ENCODE measurements around the gene GNE. TPM values are rescaled to one million over a fixed set of nuclear protein-coding genes. Genes with fewer than 3 reads are reported as not detected.

Gene GNE
- total and polyA plus RNA-seq, 2 of the 8 experiments (the other 6 are each of a cell fraction or from before 2014, with no cell fraction given), result 5.1 to 11.1 TPM

DNA sequence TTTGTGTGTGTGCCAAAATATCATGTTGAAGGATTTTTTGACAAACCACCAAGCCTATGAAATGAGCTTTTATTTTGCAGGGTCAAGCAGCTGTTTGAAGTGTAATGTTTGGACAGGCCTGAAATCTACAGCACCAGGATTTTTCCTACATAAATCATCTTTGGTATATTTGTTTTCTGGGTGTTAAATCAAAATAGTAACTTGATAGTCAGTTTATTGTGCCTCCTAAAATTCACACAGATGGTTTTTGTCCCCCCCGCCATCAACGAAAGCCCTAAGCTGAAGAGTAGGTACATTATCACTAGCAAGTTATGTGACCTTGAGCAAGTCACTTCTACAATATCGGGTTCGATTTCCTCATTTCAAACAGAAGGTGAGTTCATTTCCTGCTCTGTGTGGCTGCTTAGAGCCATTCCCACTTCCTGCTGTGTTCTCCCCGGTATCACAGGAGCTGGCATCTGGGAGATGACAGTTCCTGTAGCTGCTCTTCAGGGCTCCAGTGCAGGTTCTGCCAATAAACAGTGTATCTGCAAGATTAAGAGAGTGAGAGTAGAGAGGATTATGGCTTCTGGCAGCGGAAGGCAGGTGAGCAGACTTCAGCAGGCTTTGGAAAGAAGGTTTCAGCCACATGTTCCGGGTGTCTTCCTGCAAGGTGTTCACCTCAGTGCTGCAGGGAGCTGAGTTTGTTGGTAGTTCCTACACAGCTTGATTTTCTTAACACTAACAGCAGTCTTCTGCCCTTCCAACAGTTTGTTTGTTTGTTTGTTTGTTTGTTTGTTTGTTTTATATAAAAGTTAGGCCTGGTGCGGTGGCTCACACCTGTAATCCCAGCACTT is 48.4 kb upstream of the GNE start:
- no peak for DNase-seq (ENCODE audit: low read depth in 1 of 2, low spot score in 2 of 2)
- Histone ChIP-seq H3K18ac (ENCODE audit: extremely low read depth, low read length) (no peak overlapping the region), H2AFZ (ENCODE audit: low read length) (no peak overlapping the region), H2BK120ac (replicated peaks; ENCODE audit: low read depth, low read length) (no peak overlapping the region), H2BK5ac (ENCODE audit: low read depth, low read length) (no peak overlapping the region), H3K4ac (replicated peaks; ENCODE audit: insufficient read length, low read depth, low read length) (no peak overlapping the region), H4K8ac (ENCODE audit: extremely low read depth, insufficient read depth, low read length) (no peak overlapping the region), H3K79me2 (ENCODE audit: control insufficient read depth in 1 of 2, insufficient read depth in 2 of 2, low read length in 2 of 2) (no peaks in the 10 kb centered on the region), H4K5ac (ENCODE audit: insufficient read length, low read depth, low read length) (no peak overlapping the region), H3K79me1 (ENCODE audit: low read depth, low read length) (no peaks in the 10 kb centered on the region), H4K91ac (replicated peaks; ENCODE audit: insufficient read length, low read length) (no peak overlapping the region), H2BK12ac (ENCODE audit: low read depth, low read length) (no peak overlapping the region), H4K20me1 (replicated peaks in 1 of 2; ENCODE audit: control insufficient read depth in 1 of 2, insufficient read depth in 2 of 2, low read length in 2 of 2) (no peaks in the 10 kb centered on the region), H3K14ac (ENCODE audit: insufficient read length) (no peak overlapping the region), H3K27ac (ENCODE audit: low read depth, low read length) (no peak overlapping the region), H2AK5ac (ENCODE audit: low read depth, low read length) (no peak overlapping the region), H3K9me3 (ENCODE audit: insufficient read depth in 2 of 2, low read depth in 1 of 2, low read length in 1 of 2) (no peaks in the 10 kb centered on the region), H3K56ac (replicated peaks; ENCODE audit: insufficient read length, low read depth, low read length) (no peak overlapping the region), H3K23me2 (ENCODE audit: low read depth, low read length) (no peaks in the 10 kb centered on the region), H3K4me2 (ENCODE audit: insufficient read depth in 1 of 2, low read depth in 2 of 2, low read length in 2 of 2) (no peak overlapping the region), H2BK20ac (ENCODE audit: low read length) (no peak overlapping the region), H3K23ac (ENCODE audit: insufficient read length) (no peak overlapping the region), H3K4me3 (ENCODE audit: extremely low read depth in 1 of 4, insufficient read depth in 2 of 4, low read depth in 3 of 4, low read length in 4 of 4) (no peak overlapping the region), H3K9ac (replicated peaks in 1 of 4; ENCODE audit: extremely low read depth in 1 of 4, low read depth in 3 of 4, low read length in 3 of 4) (no peak overlapping the region), H2BK15ac (ENCODE audit: low read length) (no peak overlapping the region), H3K36me3 (ENCODE audit: control insufficient read depth in 2 of 4, insufficient read depth in 4 of 4, low read length in 3 of 4) (no peaks in the 10 kb centered on the region), H3K4me1 (replicated peaks in 1 of 4; ENCODE audit: control insufficient read depth in 3 of 4, insufficient read depth in 4 of 4, low read length in 3 of 4) (no peaks in the 10 kb centered on the region), H3K27me3 (replicated peaks in 1 of 4; ENCODE audit: control insufficient read depth in 3 of 4, extremely low read depth in 1 of 4, insufficient read depth in 3 of 4, low read length in 3 of 4) (no peaks in the 10 kb centered on the region)
- no peak for FAIRE-seq
- CTCF ChIA-PET (ENCODE audit: partially characterized antibody), result interaction anchor here (0.7 to 1.9 kb wide), 4 partner anchors 10 to 299 kb away, joined by 3 to 6 read pairs (median 4); no protein-coding TSS in a partner anchor
- WGBS, 2 experiments (ENCODE audit: extremely low coverage in 1 of 2, insufficient coverage in 1 of 2, insufficient read length in 1 of 2, insufficient replicate concordance in 2 of 2, low coverage in 1 of 2, low lambda C conversion rate in 2 of 2, missing lambda C conversion rate in 1 of 2), result 87% methylated on average over 8 of the region's 8 CpGs; no CpG with 5 or more reads in 1 of the 2 experiments
- POLR2A ChIA-PET (ENCODE audit: partially characterized antibody), result no interaction called here
- TF ChIP-seq NRF1 (IDR thresholded peaks at IDR 0.05; ENCODE audit: low read depth, low read length), result no peak
- no peak for TF ChIP-seq EGR1 (IDR thresholded peaks at IDR 0.05; ENCODE audit: borderline replicate concordance, low read depth, low read length)
- no peak for TF ChIP-seq RNF2 (IDR thresholded peaks at IDR 0.05; ENCODE audit: borderline replicate concordance, low read depth, low read length, missing control alignments, poor library complexity, severe bottlenecking)
- no peak for TF ChIP-seq CTBP2 (IDR thresholded peaks at IDR 0.05; ENCODE audit: borderline replicate concordance, insufficient read depth, insufficient read length, low read length)
- TF ChIP-seq SRF (IDR thresholded peaks at IDR 0.05; ENCODE audit: low read depth, low read length), result no peak
- no peak for TF ChIP-seq FOSL1 (IDR thresholded peaks at IDR 0.05; ENCODE audit: insufficient read depth, low read depth, low read length)
- TF ChIP-seq SAP30 (IDR thresholded peaks at IDR 0.05; ENCODE audit: insufficient read depth, insufficient replicate concordance, low read length), result no peak
- no peak for TF ChIP-seq JUN (IDR thresholded peaks at IDR 0.05; ENCODE audit: low read depth, low read length)
- TF ChIP-seq RFX5 (IDR thresholded peaks at IDR 0.05; ENCODE audit: borderline replicate concordance, low read depth, low read length), result no peak
- no peak for TF ChIP-seq GABPA (IDR thresholded peaks at IDR 0.05; ENCODE audit: borderline replicate concordance, insufficient read depth, low read length)
- no peak for TF ChIP-seq POLR2AphosphoS5 (IDR thresholded peaks at IDR 0.05; ENCODE audit: low read depth, low read length)
- TF ChIP-seq NANOG (IDR thresholded peaks at IDR 0.05; ENCODE audit: insufficient read depth, low read depth, low read length, poor library complexity, severe bottlenecking), result no peak

All from H1 (cell line).